Right hindlimb (tissue), 1 donor: ENCODE data around the gene AHI1.

ENCODE experiments used
- DNase-seq: peaks from one replicate; pipeline ENCODE4 v3.0.0-alpha.2; 2018

Gene AHI1

GRCh38 chr6:135285165-135285564 lies 212.4 kb downstream of the AHI1 start:
- DNase-seq, result no peak

DNA sequence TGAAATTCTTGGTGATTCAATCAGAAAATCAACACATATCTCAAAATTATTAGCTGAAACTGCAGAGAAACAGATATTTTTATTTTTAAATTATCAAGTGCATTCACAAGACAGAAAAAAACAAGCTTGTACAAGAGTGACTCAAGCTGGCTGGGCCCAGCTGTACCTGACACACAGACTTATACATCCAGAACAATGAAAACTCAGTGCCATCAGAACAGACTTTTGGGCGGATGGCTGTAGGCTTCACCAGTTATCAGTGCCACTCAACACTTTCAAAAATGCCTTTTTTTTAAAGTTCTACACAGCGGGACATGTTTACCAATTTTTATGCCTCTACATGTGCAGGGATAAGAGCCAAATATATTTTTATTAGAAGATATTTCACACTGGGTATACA lies 213.6 kb downstream of the AHI1 start:
- DNase-seq, result no peak

GRCh38 chr6:135282395-135282794 lies 215.1 kb downstream of the AHI1 start:
- no peak for DNase-seq

- no peak for DNase-seq
These were observed 215.6 kb downstream of the AHI1 start for GRCh38 chr6:135281964-135282363.

- DNase-seq, result no peak
These were observed 216.3 kb downstream of the AHI1 start for GRCh38 chr6:135281227-135281626.

- no peak for DNase-seq
These were observed 217.0 kb downstream of the AHI1 start for GRCh38 chr6:135280375-135281136.

- DNase-seq, result no peak
These were observed 220.1 kb downstream of the AHI1 start for GRCh38 chr6:135277422-135277821.

DNA sequence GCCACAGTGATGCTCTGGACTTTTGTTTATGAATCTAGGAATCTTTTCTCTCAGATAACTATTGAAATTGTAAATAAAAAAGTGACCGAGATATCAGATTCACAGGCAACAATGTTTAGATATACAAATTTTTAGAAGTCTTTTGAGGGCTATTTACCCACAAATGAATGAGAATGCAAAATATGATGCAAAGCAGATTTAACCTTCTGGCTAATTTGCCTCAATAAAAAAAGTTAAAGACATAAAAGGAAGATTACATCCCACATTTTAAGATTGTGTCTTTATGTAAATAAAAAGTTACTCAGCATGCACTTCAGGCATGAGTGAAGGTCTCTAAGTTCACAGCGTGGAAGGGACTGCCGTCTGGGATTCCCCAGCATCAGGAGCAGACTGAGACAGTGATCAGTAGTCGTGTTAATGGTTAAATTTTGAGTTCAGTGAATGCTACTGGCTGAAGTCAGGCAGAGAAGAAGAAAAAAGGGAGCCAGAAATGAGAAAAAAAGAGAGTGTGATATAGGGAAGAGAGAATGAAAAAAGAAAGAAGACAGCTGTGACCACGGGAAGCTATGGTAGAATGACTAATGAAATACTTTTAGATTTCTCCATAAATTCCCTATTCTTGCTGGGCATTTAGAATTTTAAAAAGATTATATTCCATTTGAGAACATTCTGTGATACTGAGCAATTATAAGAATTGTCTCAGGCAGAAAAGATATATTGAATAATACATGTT lies 222.8 kb downstream of the AHI1 start:
- no peak for DNase-seq

- DNase-seq, result no peak
These were observed 225.9 kb downstream of the AHI1 start for GRCh38 chr6:135271626-135272025.

DNA sequence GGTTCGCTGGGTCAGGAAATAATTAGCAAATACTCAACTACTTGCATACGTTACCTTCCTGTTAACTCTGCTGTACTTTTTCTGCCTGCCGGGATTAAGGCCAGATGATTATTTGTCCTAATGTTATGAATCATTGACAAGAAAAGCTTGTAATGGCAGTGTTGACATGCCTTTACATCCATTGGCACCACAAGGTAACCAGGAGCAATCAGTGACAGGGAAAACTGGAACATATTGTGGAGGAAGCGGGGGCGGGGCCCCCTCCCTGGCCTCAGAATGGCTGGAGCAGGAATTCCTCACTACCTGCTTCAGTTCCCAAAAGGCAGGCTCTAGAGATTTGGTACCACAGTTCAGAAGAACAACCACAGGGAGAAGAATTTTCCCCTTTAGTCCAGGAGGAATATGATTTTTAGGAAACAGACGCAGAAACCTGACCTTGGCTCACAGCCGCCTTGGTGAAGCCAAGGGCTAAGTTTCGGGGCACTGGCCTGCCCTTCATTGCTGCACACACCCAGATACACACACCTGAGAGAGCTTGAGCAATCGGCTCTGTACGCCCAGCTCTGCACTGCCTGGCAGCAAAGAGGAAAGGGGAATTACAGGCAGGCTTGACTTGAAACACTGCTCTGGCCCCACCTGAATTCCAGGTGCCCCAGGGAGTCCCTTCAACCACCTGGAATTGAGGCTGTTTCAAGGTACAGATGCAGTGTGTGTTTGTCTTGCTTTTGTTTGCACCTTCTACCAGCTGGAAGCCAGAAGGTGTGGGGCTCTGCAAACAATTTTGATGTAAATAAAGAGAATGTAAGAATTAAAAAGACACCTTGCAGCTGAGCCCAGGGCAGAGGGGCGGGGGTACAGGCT lies 226.6 kb downstream of the AHI1 start:
- DNase-seq, result no peak

- no peak for DNase-seq
These were observed 228.1 kb downstream of the AHI1 start for GRCh38 chr6:135269481-135269891.

DNA sequence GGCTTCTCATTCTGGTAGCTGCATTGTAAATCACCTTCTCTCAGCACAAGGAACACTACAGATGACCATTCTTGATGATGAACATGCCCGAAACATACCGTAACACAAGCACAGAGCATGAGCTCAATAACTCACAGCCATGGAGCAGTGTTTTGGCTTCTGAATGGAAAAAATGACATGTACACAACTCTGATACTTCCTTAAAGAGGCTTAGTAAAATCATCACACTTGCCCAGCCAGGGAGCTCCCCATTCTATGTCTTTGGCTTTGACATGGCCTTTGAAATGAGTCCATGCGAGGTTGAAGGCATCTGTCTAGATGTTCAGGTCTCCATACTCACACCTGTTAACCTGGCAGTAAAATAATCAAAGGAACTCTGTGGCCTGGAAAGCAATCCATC lies 228.8 kb downstream of the AHI1 start:
- DNase-seq, result no peak

DNA sequence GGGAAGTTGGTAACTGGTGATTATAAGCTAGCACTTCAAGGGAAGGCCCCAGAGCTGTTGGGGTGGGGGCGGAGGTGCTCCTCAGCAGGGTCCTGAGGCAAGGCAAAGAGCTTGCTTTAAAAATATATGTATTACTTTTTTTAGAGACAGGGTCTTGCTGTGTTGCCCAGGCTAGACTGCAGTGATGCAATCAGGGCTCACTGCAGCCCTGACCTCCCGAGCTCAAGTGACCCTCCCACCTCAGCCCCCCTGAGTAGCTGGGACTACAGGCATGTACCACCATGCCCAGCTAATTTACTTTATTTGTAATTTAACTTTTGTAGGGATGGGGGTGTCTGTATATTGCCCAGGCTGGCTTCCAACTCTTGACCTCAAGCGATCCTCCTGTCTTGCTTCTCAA lies 229.3 kb downstream of the AHI1 start:
- no peak for DNase-seq

GRCh38 chr6:135267085-135267484 lies 230.5 kb downstream of the AHI1 start:
- no peak for DNase-seq

DNA sequence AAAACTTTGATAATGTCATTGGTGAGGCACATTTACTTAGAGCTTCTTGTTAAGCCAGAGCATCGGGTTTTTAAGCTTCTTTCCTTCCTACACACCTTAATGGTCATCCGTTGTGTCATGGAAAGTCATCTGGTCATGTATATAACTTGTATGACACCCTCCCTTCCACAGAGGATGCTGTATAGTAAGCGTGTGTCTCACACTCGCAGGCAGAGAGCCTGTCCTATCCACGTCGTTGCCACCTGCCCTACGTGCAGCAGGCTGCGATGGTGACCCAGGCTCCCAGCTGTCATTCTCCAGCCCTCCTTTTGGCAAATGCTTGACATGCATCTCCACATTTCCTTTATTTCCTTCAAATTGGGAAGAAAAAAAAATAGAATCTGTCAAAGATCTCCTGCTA lies 230.9 kb downstream of the AHI1 start:
- DNase-seq, result no peak

DNA sequence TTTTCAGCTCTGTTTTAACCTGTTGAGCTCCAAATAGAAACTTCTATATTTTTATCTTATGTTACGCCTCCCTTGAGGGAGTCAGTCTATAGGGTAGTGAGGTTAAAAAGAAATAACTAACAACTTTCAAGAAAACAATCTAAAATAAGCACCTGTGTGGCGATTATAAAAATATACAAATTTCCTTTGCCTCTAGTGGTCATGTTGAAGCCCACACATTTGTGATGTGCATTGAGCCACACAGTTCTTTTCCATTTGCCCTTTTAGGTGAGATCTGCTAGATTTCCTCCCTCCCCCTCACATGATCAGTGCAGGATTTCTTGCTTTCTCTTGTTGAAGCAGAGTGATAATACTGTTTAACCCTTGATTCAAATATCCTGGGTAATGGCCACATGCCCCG lies 232.3 kb downstream of the AHI1 start:
- no peak for DNase-seq

DNA sequence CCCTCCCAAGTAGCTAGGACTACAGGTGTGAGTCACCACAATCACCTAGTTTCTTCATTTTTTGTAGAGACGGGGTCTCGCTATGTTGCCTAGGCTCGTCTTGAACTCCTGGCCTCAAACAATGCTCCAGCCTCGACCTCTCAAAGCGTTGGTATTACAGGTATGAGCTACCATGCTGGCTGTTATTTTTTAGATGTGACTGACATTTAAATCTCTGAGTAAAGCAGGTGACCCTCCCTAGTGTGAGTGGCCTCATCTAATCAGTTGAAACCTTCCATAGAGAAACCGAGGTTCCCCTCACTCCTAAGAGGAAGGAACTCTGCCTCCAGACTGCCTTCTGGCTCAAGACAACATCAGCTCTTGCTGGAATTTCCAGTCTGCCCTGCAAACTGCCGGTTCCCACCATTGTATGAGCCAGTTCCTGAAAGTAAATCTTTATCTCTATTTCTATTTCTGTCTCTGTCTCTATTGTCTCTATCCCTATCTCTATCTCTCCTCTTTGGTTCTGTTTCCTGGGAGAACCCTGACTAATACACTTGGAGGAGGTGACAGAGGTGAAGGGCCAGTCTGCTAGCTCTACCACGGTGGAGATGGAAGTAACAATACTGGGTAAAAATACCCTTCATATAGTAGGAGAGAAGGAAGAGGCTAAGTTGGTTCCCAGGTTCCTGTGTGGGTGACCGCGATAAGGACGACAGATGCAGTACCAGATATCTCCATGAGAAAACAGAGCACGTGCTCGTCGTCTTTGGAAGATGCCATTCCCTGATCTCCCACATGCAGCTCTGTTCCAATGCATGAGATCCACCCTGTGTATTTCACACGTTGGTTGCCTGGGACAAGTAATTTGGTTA lies 235.4 kb downstream of the AHI1 start:
- DNase-seq, result no peak

GRCh38 chr6:135260612-135261011 lies 236.9 kb downstream of the AHI1 start:
- no peak for DNase-seq

DNA sequence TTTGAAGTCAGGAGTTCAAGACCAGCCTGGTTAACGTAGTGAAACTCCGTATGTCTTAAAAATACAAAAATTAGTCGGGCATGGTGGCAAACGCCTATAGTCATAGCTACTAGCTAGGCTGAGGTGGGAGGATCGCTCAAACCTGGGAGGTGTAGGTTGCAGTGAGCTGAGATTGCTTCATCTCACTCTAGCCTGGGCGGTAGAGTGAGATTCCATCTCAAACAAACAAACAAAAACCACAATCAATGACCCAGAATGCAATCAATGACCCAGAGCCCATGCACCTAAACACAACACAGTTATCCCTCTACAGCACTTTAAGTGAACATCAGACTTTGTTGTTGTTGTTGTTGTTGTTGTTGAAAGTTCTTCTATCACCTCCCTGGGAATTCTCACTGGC lies 238.6 kb downstream of the AHI1 start:
- no peak for DNase-seq

DNA sequence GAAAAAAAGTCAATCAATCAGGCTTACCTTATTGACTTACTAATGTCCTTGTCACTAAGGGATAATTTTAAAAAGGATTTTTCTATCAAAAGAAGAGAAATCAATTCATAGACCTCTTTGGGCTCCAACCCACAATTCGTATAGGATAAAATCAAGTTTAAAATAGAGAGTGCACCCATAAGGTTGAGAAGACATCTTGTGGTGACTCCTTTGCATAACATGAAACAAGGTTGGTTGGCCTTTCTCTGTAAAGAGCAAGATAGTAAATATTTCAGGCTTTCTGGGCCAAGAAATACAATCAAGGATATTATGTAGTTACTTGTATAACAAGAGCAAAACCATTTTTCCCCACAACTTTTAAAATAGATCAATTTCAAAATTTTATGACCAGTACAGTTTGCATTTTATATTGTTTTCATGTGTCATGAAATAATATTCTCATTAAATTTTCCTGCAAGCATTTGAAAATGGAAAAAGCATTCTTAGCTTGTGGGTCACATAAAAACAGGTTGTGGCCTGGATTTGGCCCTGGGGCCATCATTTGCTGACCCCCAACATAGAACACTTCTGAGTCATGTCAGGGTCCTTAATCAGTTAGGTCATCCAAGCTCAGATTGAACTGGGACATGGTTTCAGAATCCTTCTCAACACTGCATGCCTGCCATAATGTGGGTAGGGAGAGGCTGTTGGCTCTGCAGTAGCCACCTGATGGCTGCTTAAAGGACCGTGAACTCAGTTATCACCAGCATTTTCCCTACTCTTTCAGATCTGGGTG lies 239.7 kb downstream of the AHI1 start:
- DNase-seq, result no peak

- no peak for DNase-seq
These were observed 240.7 kb downstream of the AHI1 start for GRCh38 chr6:135256866-135257265.

DNA sequence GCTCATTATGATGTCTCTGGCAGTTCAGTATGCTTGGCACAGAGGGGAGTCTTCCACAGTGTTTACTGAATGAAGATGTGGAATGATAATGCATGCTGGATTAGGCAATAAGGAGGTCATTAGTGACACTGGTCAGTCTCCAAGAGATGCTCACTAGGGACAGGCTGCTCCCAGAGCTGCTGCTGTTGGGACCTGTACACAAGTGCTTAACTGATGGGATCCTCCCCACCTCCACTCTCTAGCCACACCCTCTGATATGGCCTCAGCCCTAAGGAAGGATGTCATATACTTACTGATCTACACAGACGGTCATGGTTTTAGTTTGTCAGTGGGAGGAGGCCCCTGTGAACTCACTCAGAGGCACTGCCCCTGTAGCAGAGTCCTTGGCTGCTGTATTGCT lies 243.1 kb downstream of the AHI1 start:
- no peak for DNase-seq
